Measurements from ENCODE around the gene PLEKHJ1.

- TF ChIP-seq L3MBTL2 (conservative IDR thresholded peaks at IDR 0.05) (no peak), LEF1 (IDR thresholded peaks at IDR 0.05; ENCODE audit: borderline replicate concordance) (no peak)
Measured at GRCh38 chr19:2207991-2208860, 27.9 kb downstream of the PLEKHJ1 start.
